Astrocyte (in vitro differentiated cells and primary cell): ENCODE data around the gene VWA8.

Experiments
- EZH2 ChIP-seq: IDR thresholded peaks from 2 replicates; pipeline ENCODE4 v1.6.1; 2012; ENCODE audit warnings: mild to moderate bottlenecking, low read length, inconsistent platforms; ENCODE audit not compliant: insufficient read depth
- TF ChIP-seq, protein P1 (sequence below): IDR thresholded peaks from 2 replicates; pipeline ENCODE4 v1.5.1; 2011; ENCODE audit warnings: low read depth, mild to moderate bottlenecking, inconsistent platforms, low read length, moderate library complexity; ENCODE audit not compliant: insufficient read depth

DNA sequence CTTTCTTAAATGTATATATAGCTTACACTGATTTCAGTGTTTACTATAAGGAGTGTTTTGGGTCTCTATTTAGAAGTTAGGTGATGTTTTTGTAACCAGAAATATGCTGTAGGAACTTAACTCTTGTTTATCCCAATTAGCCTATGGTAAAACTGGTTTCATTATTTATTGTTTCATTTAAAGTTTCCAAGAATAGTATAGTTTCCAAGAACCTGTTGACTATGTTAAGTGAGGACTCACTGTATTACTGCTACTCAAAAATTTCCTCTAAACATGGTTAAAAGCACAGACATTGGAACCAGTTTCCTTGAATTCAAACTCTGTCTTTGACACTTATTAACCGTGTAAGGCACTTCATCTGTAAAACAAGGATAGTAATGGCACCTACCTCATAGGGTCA, 316.2 kb downstream of the VWA8 start:
- no peak for TF ChIP-seq EZH2
- TF ChIP-seq, protein P1, sequence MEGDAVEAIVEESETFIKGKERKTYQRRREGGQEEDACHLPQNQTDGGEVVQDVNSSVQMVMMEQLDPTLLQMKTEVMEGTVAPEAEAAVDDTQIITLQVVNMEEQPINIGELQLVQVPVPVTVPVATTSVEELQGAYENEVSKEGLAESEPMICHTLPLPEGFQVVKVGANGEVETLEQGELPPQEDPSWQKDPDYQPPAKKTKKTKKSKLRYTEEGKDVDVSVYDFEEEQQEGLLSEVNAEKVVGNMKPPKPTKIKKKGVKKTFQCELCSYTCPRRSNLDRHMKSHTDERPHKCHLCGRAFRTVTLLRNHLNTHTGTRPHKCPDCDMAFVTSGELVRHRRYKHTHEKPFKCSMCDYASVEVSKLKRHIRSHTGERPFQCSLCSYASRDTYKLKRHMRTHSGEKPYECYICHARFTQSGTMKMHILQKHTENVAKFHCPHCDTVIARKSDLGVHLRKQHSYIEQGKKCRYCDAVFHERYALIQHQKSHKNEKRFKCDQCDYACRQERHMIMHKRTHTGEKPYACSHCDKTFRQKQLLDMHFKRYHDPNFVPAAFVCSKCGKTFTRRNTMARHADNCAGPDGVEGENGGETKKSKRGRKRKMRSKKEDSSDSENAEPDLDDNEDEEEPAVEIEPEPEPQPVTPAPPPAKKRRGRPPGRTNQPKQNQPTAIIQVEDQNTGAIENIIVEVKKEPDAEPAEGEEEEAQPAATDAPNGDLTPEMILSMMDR = no peak
